Liver (tissue), 9 donors: Measurements from ENCODE around the gene LRMDA. TPM values are rescaled to one million over a fixed set of nuclear protein-coding genes. Genes with fewer than 3 reads are reported as not detected.

ENCODE experiments used
- DNase-seq: peaks from one replicate; pipeline ENCODE4 v3.0.0-alpha.2; 2017; ENCODE audit warnings: low spot score
- H3K27ac ChIP-seq, 2 donors: one replicate each; pipeline ENCODE4 v1.7.0; 2013; ENCODE audit warnings: inconsistent platforms in 2 of 2, low read length in 2 of 2, control low read depth in 1 of 2, low read depth in 1 of 2, mild to moderate bottlenecking in 1 of 2
- H3K27me3 ChIP-seq, 4 donors: one replicate each; pipeline versions ENCODE4 v1.6.1 to v1.7.0; 2013; ENCODE audit warnings: low read length in 3 of 4, inconsistent platforms in 1 of 4, mild to moderate bottlenecking in 1 of 4, moderate library complexity in 1 of 4; ENCODE audit not compliant: control insufficient read depth in 4 of 4, insufficient read depth in 4 of 4
- H3K36me3 ChIP-seq, 4 donors: one replicate each; pipeline versions ENCODE4 v1.6.1 to v1.7.0; 2013; ENCODE audit warnings: low read length in 3 of 4, mild to moderate bottlenecking in 3 of 4, low read depth in 1 of 4, moderate library complexity in 1 of 4; ENCODE audit not compliant: control insufficient read depth in 4 of 4, insufficient read depth in 3 of 4
- H3K4me1 ChIP-seq, 4 donors: one replicate each; pipeline versions ENCODE4 v1.6.1 to v1.7.0; 2013; ENCODE audit warnings: low read length in 3 of 4, mild to moderate bottlenecking in 3 of 4, moderate library complexity in 1 of 4; ENCODE audit not compliant: control insufficient read depth in 4 of 4, insufficient read depth in 4 of 4
- H3K4me3 ChIP-seq, 3 donors: one replicate each; pipeline versions ENCODE4 v1.6.1 to v1.7.0; 2013; ENCODE audit warnings: low read length in 3 of 3, control low read depth in 1 of 3, low read depth in 1 of 3, mild to moderate bottlenecking in 1 of 3
- H3K9ac ChIP-seq, 2 donors: one replicate each; pipeline ENCODE4 v1.7.0; 2013; ENCODE audit warnings: low read length in 2 of 2, mild to moderate bottlenecking in 2 of 2, moderate library complexity in 2 of 2, control low read depth in 1 of 2, low read depth in 1 of 2
- H3K9me3 ChIP-seq, 4 donors: one replicate each; pipeline versions ENCODE4 v1.6.1 to v1.7.0; 2013; ENCODE audit warnings: low read length in 3 of 4; ENCODE audit not compliant: control insufficient read depth in 4 of 4
- EGR1 ChIP-seq, 2 donors: IDR thresholded peaks; 2 replicates each; pipeline ENCODE4 v1.6.1; 2016 to 2018; ENCODE audit warnings: antibody characterized with exemption in 2 of 2, low read depth in 2 of 2
- FOXA1 ChIP-seq: IDR thresholded peaks from 2 replicates; pipeline ENCODE4 v1.6.1; 2016; ENCODE audit warnings: antibody characterized with exemption
- FOXA2 ChIP-seq: IDR thresholded peaks from 2 replicates; pipeline ENCODE4 v1.6.1; 2016; ENCODE audit warnings: antibody characterized with exemption
- GABPA ChIP-seq, 2 donors: IDR thresholded peaks in 1 of 2; conservative IDR thresholded peaks in 1 of 2; 2 replicates each; pipeline ENCODE4 v1.6.1; 2016; ENCODE audit warnings: antibody characterized with exemption in 2 of 2, mild to moderate bottlenecking in 1 of 2, moderate library complexity in 1 of 2
- HNF4A ChIP-seq, 2 donors: conservative IDR thresholded peaks; 2 replicates each; pipeline ENCODE4 v1.6.1; 2016; ENCODE audit warnings: antibody characterized with exemption in 2 of 2, mild to moderate bottlenecking in 2 of 2
- HNF4G ChIP-seq: IDR thresholded peaks from 2 replicates; pipeline ENCODE4 v1.6.1; 2016; ENCODE audit warnings: antibody characterized with exemption
- JUND ChIP-seq, 2 donors: IDR thresholded peaks; 2 replicates each; pipeline ENCODE4 v1.6.1; 2016; ENCODE audit warnings: antibody characterized with exemption in 2 of 2
- NR2F2 ChIP-seq: IDR thresholded peaks from 2 replicates; pipeline ENCODE4 v1.6.1; 2016; ENCODE audit warnings: antibody characterized with exemption
- TAF1 ChIP-seq: conservative IDR thresholded peaks from 2 replicates; pipeline ENCODE4 v1.6.1; 2016; ENCODE audit warnings: antibody characterized with exemption, mild to moderate bottlenecking
- WGBS: extraction: QIAGEN DNeasy Blood & Tissue Kit; methylation state at CpG from one replicate; pipeline ENCODE4 v1.1.7; 2013; 5-methylcytosine and 5-hydroxymethylcytosine counted together
- polyA plus RNA-seq, 2 donors: library from polyadenylated mRNA; stranded (reverse) in 1 of 2; unstranded in 1 of 2; fragments of 200-250 nt in 1 of 2; fragments of >200 nt in 1 of 2; fragmentation: Nextera tagmentation in 1 of 2; extraction: Ambion mirVana in 1 of 2; gene quantifications; one replicate each; pipeline versions ENCODE4 v1.2.1 to v1.2.3, GENCODE V29; 2013 to 2015
- total RNA-seq, 2 donors: library from RNA; depleted of rRNA; stranded (reverse); fragments of >200 nt; gene quantifications; one replicate each; pipeline ENCODE4 v1.2.3, GENCODE V29; 2014
- TF ChIP-seq, protein P1 (sequence below): IDR thresholded peaks from 2 replicates; pipeline ENCODE4 v1.6.1; 2016; ENCODE audit warnings: antibody characterized with exemption
- TF ChIP-seq, protein P2 (sequence below): IDR thresholded peaks from 2 replicates; pipeline ENCODE4 v1.6.1; 2016; ENCODE audit warnings: antibody characterized with exemption, mild to moderate bottlenecking
- TF ChIP-seq, protein P3 (sequence below): fragments of 150-350 bp; IDR thresholded peaks from 2 replicates; pipeline ENCODE4 v1.5.1; 2017; ENCODE audit warnings: improper control_type of control experiment, low read depth, low read length; ENCODE audit not compliant: missing input control
- TF ChIP-seq, protein P4 (sequence below): IDR thresholded peaks from 2 replicates; pipeline ENCODE4 v1.6.1; 2016; ENCODE audit warnings: antibody characterized with exemption
- donor health status: healthy.
- donor health status: healthy.
- donor health status: healthy.
- donor health status: healthy.
- donor health status: healthy.

Gene LRMDA
- total and polyA plus RNA-seq, 4 donors = 7.9 to 15.8 (median 11.3) TPM

DNA sequence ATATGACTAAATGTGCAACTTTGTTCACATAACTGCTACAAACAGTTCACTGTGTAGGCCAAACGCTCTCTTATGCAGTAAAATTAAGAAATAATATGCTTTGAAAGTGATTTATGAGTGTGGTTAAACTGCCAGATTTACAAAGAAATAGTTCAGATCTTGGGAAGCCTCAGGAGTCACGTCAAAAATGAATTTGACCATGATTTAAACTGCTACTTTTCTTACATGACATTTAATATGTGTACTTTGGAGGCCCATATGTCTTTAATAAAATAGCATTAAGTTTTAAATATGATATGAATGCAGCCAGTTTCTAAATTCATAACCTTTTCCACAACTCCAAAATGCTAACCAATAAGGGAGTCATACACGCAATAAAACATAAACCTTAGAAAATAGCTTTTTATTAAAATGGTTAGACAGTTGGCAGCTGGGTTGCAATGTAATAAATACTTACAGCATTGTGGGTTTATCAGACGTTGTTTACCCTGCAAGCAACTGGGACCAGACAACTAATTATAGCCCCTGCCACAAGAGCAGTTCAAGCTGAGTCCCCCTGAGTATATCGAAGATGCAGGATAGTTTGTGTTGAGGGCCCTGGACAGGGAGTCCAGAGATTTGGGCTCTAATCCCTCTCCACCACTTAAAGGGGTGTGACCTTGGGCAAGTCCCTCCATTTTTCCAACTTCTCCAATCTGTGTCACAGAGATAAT lies 640.4 kb downstream of the LRMDA start:
- no peak overlapping the region for H3K27ac ChIP-seq

DNA sequence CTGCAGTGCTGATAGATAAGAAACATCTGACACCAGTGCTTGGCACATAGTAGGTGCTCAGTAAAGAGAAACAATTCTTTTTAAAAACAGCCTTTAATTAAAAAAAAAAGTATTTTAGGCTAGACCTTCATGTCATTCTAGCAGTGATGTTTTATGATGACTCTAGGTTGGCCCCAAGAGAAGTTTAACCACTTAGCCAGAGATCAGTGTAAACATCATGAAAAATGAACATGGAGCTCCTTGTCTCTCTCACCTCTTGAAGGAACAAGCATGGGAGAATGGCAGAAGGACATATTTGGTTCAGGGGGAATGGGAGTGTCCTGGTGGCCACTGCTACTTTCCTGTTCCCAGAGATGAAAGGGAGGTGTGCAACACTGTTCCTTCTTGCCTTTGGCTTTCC lies 641.0 kb downstream of the LRMDA start:
- H3K4me1 ChIP-seq = no peaks in the 10 kb centered on the region
- no peak overlapping the region for H3K9ac ChIP-seq
- TF ChIP-seq HNF4A (conservative IDR thresholded peaks at IDR 0.05) (no peak), HNF4G (no peak), GABPA (IDR thresholded peaks at IDR 0.05 in 1 of 2, conservative IDR thresholded peaks at IDR 0.05 in 1 of 2) (no peak), EGR1 (IDR thresholded peaks at IDR 0.05; ENCODE audit: low read depth in 2 of 2) (no peak), NR2F2 (no peak), FOXA1 (no peak), FOXA2 (no peak), TAF1 (no peak)
- TF ChIP-seq, protein P1, sequence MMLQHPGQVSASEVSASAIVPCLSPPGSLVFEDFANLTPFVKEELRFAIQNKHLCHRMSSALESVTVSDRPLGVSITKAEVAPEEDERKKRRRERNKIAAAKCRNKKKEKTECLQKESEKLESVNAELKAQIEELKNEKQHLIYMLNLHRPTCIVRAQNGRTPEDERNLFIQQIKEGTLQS = no peak
- TF ChIP-seq, protein P2, sequence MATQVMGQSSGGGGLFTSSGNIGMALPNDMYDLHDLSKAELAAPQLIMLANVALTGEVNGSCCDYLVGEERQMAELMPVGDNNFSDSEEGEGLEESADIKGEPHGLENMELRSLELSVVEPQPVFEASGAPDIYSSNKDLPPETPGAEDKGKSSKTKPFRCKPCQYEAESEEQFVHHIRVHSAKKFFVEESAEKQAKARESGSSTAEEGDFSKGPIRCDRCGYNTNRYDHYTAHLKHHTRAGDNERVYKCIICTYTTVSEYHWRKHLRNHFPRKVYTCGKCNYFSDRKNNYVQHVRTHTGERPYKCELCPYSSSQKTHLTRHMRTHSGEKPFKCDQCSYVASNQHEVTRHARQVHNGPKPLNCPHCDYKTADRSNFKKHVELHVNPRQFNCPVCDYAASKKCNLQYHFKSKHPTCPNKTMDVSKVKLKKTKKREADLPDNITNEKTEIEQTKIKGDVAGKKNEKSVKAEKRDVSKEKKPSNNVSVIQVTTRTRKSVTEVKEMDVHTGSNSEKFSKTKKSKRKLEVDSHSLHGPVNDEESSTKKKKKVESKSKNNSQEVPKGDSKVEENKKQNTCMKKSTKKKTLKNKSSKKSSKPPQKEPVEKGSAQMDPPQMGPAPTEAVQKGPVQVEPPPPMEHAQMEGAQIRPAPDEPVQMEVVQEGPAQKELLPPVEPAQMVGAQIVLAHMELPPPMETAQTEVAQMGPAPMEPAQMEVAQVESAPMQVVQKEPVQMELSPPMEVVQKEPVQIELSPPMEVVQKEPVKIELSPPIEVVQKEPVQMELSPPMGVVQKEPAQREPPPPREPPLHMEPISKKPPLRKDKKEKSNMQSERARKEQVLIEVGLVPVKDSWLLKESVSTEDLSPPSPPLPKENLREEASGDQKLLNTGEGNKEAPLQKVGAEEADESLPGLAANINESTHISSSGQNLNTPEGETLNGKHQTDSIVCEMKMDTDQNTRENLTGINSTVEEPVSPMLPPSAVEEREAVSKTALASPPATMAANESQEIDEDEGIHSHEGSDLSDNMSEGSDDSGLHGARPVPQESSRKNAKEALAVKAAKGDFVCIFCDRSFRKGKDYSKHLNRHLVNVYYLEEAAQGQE = no peak
- TF ChIP-seq, protein P3, sequence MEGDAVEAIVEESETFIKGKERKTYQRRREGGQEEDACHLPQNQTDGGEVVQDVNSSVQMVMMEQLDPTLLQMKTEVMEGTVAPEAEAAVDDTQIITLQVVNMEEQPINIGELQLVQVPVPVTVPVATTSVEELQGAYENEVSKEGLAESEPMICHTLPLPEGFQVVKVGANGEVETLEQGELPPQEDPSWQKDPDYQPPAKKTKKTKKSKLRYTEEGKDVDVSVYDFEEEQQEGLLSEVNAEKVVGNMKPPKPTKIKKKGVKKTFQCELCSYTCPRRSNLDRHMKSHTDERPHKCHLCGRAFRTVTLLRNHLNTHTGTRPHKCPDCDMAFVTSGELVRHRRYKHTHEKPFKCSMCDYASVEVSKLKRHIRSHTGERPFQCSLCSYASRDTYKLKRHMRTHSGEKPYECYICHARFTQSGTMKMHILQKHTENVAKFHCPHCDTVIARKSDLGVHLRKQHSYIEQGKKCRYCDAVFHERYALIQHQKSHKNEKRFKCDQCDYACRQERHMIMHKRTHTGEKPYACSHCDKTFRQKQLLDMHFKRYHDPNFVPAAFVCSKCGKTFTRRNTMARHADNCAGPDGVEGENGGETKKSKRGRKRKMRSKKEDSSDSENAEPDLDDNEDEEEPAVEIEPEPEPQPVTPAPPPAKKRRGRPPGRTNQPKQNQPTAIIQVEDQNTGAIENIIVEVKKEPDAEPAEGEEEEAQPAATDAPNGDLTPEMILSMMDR = no peak
- H3K27me3 ChIP-seq = no peaks in the 10 kb centered on the region
- no peak overlapping the region for H3K4me3 ChIP-seq
- no peaks in the 10 kb centered on the region for H3K36me3 ChIP-seq
- no peak overlapping the region for H3K27ac ChIP-seq
- H3K9me3 ChIP-seq = peaks cover 0 to 2% (median 0%) of the 10 kb centered on the region in 4 donors
- no peak for DNase-seq

More for the DNA sequence above, 640.4 kb downstream of the LRMDA start:
- no peaks in the 10 kb centered on the region for H3K4me1 ChIP-seq
- H3K9me3 ChIP-seq = peaks cover 0 to 3% (median 0%) of the 10 kb centered on the region in 4 donors
- no peaks in the 10 kb centered on the region for H3K36me3 ChIP-seq
- no peak overlapping the region for H3K9ac ChIP-seq
- no peak for DNase-seq
- TF ChIP-seq JUND (IDR thresholded peaks at IDR 0.05) (no peak), NR2F2 (no peak), GABPA (IDR thresholded peaks at IDR 0.05 in 1 of 2, conservative IDR thresholded peaks at IDR 0.05 in 1 of 2) (no peak)
- TF ChIP-seq, protein P4, sequence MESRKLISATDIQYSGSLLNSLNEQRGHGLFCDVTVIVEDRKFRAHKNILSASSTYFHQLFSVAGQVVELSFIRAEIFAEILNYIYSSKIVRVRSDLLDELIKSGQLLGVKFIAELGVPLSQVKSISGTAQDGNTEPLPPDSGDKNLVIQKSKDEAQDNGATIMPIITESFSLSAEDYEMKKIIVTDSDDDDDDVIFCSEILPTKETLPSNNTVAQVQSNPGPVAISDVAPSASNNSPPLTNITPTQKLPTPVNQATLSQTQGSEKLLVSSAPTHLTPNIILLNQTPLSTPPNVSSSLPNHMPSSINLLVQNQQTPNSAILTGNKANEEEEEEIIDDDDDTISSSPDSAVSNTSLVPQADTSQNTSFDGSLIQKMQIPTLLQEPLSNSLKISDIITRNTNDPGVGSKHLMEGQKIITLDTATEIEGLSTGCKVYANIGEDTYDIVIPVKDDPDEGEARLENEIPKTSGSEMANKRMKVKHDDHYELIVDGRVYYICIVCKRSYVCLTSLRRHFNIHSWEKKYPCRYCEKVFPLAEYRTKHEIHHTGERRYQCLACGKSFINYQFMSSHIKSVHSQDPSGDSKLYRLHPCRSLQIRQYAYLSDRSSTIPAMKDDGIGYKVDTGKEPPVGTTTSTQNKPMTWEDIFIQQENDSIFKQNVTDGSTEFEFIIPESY = no peak
- no peak overlapping the region for H3K4me3 ChIP-seq
- 83% methylated on average over 5 of the region's 5 CpGs for WGBS
- no peaks in the 10 kb centered on the region for H3K27me3 ChIP-seq
